BLaER1 treated with 17β-estradiol and CSF1 and Interleukin-3, amounts not matched to agents 10 nM and 100 nM (cell line): ENCODE data around the gene AOPEP.

ENCODE experiments used
- H3K27ac ChIP-seq, 11 experiments: shearing (Covaris generic); formaldehyde crosslinking; 2 replicates each; pipeline ENCODE4 v1.8.1; 2022
- H3K27me3 ChIP-seq, 11 experiments: shearing (Covaris generic); formaldehyde crosslinking; 2 replicates each; pipeline ENCODE4 v1.8.1; 2022
- H3K36me3 ChIP-seq, 11 experiments: shearing (Covaris generic); formaldehyde crosslinking; 2 replicates each; pipeline ENCODE4 v1.8.1; 2022
- H3K4me1 ChIP-seq, 10 experiments: shearing (Covaris generic); formaldehyde crosslinking; 2 replicates each; pipeline ENCODE4 v1.8.1; 2022
- H3K4me2 ChIP-seq, 11 experiments: shearing (Covaris generic); formaldehyde crosslinking; 2 replicates each; pipeline ENCODE4 v1.8.1; 2022
- H3K4me3 ChIP-seq, 10 experiments: shearing (Covaris generic); formaldehyde crosslinking; 2 replicates each; pipeline ENCODE4 v1.8.1; 2022
- H3K9ac ChIP-seq, 11 experiments: shearing (Covaris generic); formaldehyde crosslinking; 2 replicates each; pipeline ENCODE4 v1.8.1; 2022
- H3K9me3 ChIP-seq, 11 experiments: shearing (Covaris generic); formaldehyde crosslinking; replicated peaks in 1 of 11; 2 replicates each; pipeline ENCODE4 v1.8.1; 2022
- H4K20me1 ChIP-seq, 11 experiments: shearing (Covaris generic); formaldehyde crosslinking; 2 replicates each; pipeline ENCODE4 v1.8.1; 2022
- Cebpa-rat ChIP-seq, 11 experiments: shearing (Covaris generic); IDR thresholded peaks; 2 replicates each; pipeline ENCODE4 v1.8.1; 2022

AOPEP gene

GRCh38 chr9:95058121-95058785, 331.8 kb downstream of the AOPEP start:
- no peak for TF ChIP-seq Cebpa-rat (IDR thresholded peaks at IDR 0.05)
- Histone ChIP-seq H3K27me3 (no peaks in the 10 kb centered on the region), H4K20me1 (peaks cover 0 to 5% (median 0%) of the 10 kb centered on the region in 11 experiments; a peak in 2 of 22 replicates), H3K4me2 (no peak overlapping the region), H3K4me3 (no peak overlapping the region), H3K27ac (no peak overlapping the region), H3K9ac (no peak overlapping the region), H3K4me1 (peaks cover 0 to 47% (median 23%) of the 10 kb centered on the region in 10 experiments; a peak in 13 of 20 replicates), H3K36me3 (peaks cover 0 to 21% (median 8%) of the 10 kb centered on the region in 11 experiments; a peak in 7 of 22 replicates), H3K9me3 (no peaks in the 10 kb centered on the region)

GRCh38 chr9:95058795-95059386, 332.4 kb downstream of the AOPEP start:
- Histone ChIP-seq H3K9ac (no peak overlapping the region), H3K4me2 (no peak overlapping the region), H3K27me3 (no peaks in the 10 kb centered on the region), H3K4me1 (peaks cover 0 to 53% (median 26%) of the 10 kb centered on the region in 10 experiments; a peak in 13 of 20 replicates), H3K27ac (no peak overlapping the region), H4K20me1 (peaks cover 0 to 5% (median 0%) of the 10 kb centered on the region in 11 experiments; a peak in 2 of 22 replicates), H3K9me3 (no peaks in the 10 kb centered on the region), H3K36me3 (peaks cover 0 to 27% (median 15%) of the 10 kb centered on the region in 11 experiments; a peak in 11 of 22 replicates), H3K4me3 (no peak overlapping the region)
- TF ChIP-seq Cebpa-rat (IDR thresholded peaks at IDR 0.05) = no peak

GRCh38 chr9:95060234-95060633, 333.7 kb downstream of the AOPEP start:
- no peak for TF ChIP-seq Cebpa-rat (IDR thresholded peaks at IDR 0.05)
- no peaks in the 10 kb centered on the region for H3K9me3 ChIP-seq
- no peaks in the 10 kb centered on the region for H3K27me3 ChIP-seq
- peaks cover 0 to 5% (median 0%) of the 10 kb centered on the region in 11 experiments; a peak in 2 of 22 replicates for H4K20me1 ChIP-seq
- H3K4me1 ChIP-seq = peaks cover 0 to 52% (median 26%) of the 10 kb centered on the region in 10 experiments; a peak in 13 of 20 replicates
- H3K36me3 ChIP-seq = peaks cover 1 to 35% (median 19%) of the 10 kb centered on the region in 11 experiments; a peak in 12 of 22 replicates
- H3K9ac ChIP-seq = no peak overlapping the region
- peak overlapping the region in 7 of 11 experiments; percentile 13 to 44 (median 32); a peak in 8 of 22 replicates for H3K4me2 ChIP-seq
- H3K4me3 ChIP-seq = no peak overlapping the region
- no peak overlapping the region for H3K27ac ChIP-seq

- Histone ChIP-seq H3K4me3 (no peak overlapping the region), H3K27me3 (no peaks in the 10 kb centered on the region), H3K4me1 (peaks cover 0 to 47% (median 26%) of the 10 kb centered on the region in 10 experiments; a peak in 13 of 20 replicates), H3K27ac (no peak overlapping the region), H4K20me1 (peaks cover 0 to 5% (median 0%) of the 10 kb centered on the region in 11 experiments; a peak in 2 of 22 replicates), H3K9ac (no peak overlapping the region), H3K9me3 (no peaks in the 10 kb centered on the region), H3K4me2 (peak overlapping the region in 2 of 11 experiments; percentile 33 to 37; a peak in 3 of 22 replicates), H3K36me3 (peaks cover 3 to 39% (median 23%) of the 10 kb centered on the region in 11 experiments; a peak in 14 of 22 replicates)
- no peak for TF ChIP-seq Cebpa-rat (IDR thresholded peaks at IDR 0.05)
Observed at GRCh38 chr9:95060916-95061315, 334.4 kb downstream of the AOPEP start.

- H3K27me3 ChIP-seq = no peaks in the 10 kb centered on the region
- H3K4me1 ChIP-seq = peaks cover 0 to 44% (median 24%) of the 10 kb centered on the region in 10 experiments; a peak in 13 of 20 replicates
- H3K9ac ChIP-seq = no peak overlapping the region
- peaks cover 0 to 5% (median 0%) of the 10 kb centered on the region in 11 experiments; a peak in 2 of 22 replicates for H4K20me1 ChIP-seq
- H3K36me3 ChIP-seq = peaks cover 3 to 42% (median 26%) of the 10 kb centered on the region in 11 experiments; a peak in 15 of 22 replicates
- no peaks in the 10 kb centered on the region for H3K9me3 ChIP-seq
- no peak for TF ChIP-seq Cebpa-rat (IDR thresholded peaks at IDR 0.05)
- H3K27ac ChIP-seq = no peak overlapping the region
- no peak overlapping the region for H3K4me3 ChIP-seq
- peak overlapping the region in 6 of 11 experiments; percentile 14 to 51 (median 44); a peak in 9 of 22 replicates for H3K4me2 ChIP-seq
Observed at GRCh38 chr9:95061916-95062595, 335.6 kb downstream of the AOPEP start.

GRCh38 chr9:95062596-95063065, 336.1 kb downstream of the AOPEP start:
- Histone ChIP-seq H3K9ac (no peak overlapping the region), H3K36me3 (peaks cover 3 to 47% (median 25%) of the 10 kb centered on the region in 11 experiments; a peak in 15 of 22 replicates), H3K27me3 (no peaks in the 10 kb centered on the region), H3K27ac (no peak overlapping the region), H4K20me1 (peaks cover 0 to 5% (median 0%) of the 10 kb centered on the region in 11 experiments; a peak in 2 of 22 replicates), H3K4me1 (peaks cover 0 to 40% (median 23%) of the 10 kb centered on the region in 10 experiments; a peak in 13 of 20 replicates), H3K9me3 (no peaks in the 10 kb centered on the region), H3K4me2 (peak overlapping the region in 7 of 11 experiments; percentile 14 to 51 (median 43); a peak in 11 of 22 replicates), H3K4me3 (no peak overlapping the region)
- no peak for TF ChIP-seq Cebpa-rat (IDR thresholded peaks at IDR 0.05)

- Histone ChIP-seq H3K9ac (no peak overlapping the region), H4K20me1 (peaks cover 0 to 5% (median 0%) of the 10 kb centered on the region in 11 experiments; a peak in 2 of 22 replicates), H3K27ac (no peak overlapping the region), H3K27me3 (no peaks in the 10 kb centered on the region), H3K4me1 (peaks cover 0 to 40% (median 23%) of the 10 kb centered on the region in 10 experiments; a peak in 13 of 20 replicates), H3K36me3 (peaks cover 3 to 47% (median 25%) of the 10 kb centered on the region in 11 experiments; a peak in 16 of 22 replicates), H3K9me3 (no peaks in the 10 kb centered on the region), H3K4me2 (peak overlapping the region in 5 of 11 experiments; percentile 14 to 51 (median 45); a peak in 8 of 22 replicates), H3K4me3 (no peak overlapping the region)
- no peak for TF ChIP-seq Cebpa-rat (IDR thresholded peaks at IDR 0.05)
Observed at GRCh38 chr9:95063300-95063699, 336.8 kb downstream of the AOPEP start.

GRCh38 chr9:95065224-95065623, 338.7 kb downstream of the AOPEP start:
- Histone ChIP-seq H3K4me2 (no peak overlapping the region), H3K36me3 (peaks cover 9 to 54% (median 26%) of the 10 kb centered on the region in 11 experiments; a peak in 17 of 22 replicates), H3K27ac (no peak overlapping the region), H3K4me3 (no peak overlapping the region), H4K20me1 (peaks cover 0 to 5% (median 0%) of the 10 kb centered on the region in 11 experiments; a peak in 1 of 22 replicates), H3K27me3 (no peaks in the 10 kb centered on the region), H3K4me1 (peaks cover 0 to 37% (median 23%) of the 10 kb centered on the region in 10 experiments; a peak in 13 of 20 replicates), H3K9me3 (no peaks in the 10 kb centered on the region), H3K9ac (no peak overlapping the region)
- no peak for TF ChIP-seq Cebpa-rat (IDR thresholded peaks at IDR 0.05)
